ENCODE data around the gene TMX4. TPM values are rescaled to one million over a fixed set of nuclear protein-coding genes. Genes with fewer than 3 reads are reported as not detected.
"Not testable (repeated sequence)": the region's sequence is repeated elsewhere in the genome, so short reads cannot be mapped to it uniquely, and the experiment has no call there.

Gene TMX4
- total RNA-seq, 1 experiment from 2014 or later: 3.3 TPM

GRCh38 chr20:7980332-7981046, 39.1 kb downstream of the TMX4 start:
- in situ Hi-C loops (cut with HindIII; ENCODE audit: low sequenced_read_pairs): no loop called here
- DNase-seq (ENCODE audit: low spot score): peak; percentile 18

- DNase-seq (ENCODE audit: low spot score): no peak
- in situ Hi-C loops (cut with HindIII; ENCODE audit: low sequenced_read_pairs): no loop called here
Measured at GRCh38 chr20:7977709-7978108, 41.9 kb downstream of the TMX4 start.

- in situ Hi-C loops (cut with HindIII; ENCODE audit: low sequenced_read_pairs): no loop called here
- no peak for DNase-seq (ENCODE audit: low spot score)
Measured at GRCh38 chr20:7975851-7976414, 43.6 kb downstream of the TMX4 start.

- DNase-seq (ENCODE audit: low spot score): no peak
- in situ Hi-C loops (cut with HindIII; ENCODE audit: low sequenced_read_pairs): no loop called here
Measured at GRCh38 chr20:7974785-7975435, 44.7 kb downstream of the TMX4 start.

- in situ Hi-C loops (cut with HindIII; ENCODE audit: low sequenced_read_pairs): no loop called here
- DNase-seq (ENCODE audit: low spot score): peak; percentile 34
Measured at GRCh38 chr20:7971536-7972280, 47.9 kb downstream of the TMX4 start.

- DNase-seq (ENCODE audit: low spot score): no peak
- in situ Hi-C loops (cut with HindIII; ENCODE audit: low sequenced_read_pairs): no loop called here
Measured at GRCh38 chr20:7967199-7967844, 52.2 kb downstream of the TMX4 start.

GRCh38 chr20:7966176-7966575, 53.4 kb downstream of the TMX4 start:
- DNase-seq (ENCODE audit: low spot score): no peak
- in situ Hi-C loops (cut with HindIII; ENCODE audit: low sequenced_read_pairs): no loop called here

- in situ Hi-C loops (cut with HindIII; ENCODE audit: low sequenced_read_pairs): no loop called here
Measured at GRCh38 chr20:7959484-7959883, 60.1 kb downstream of the TMX4 start.

GRCh38 chr20:7956561-7956960, 63.0 kb downstream of the TMX4 start:
- in situ Hi-C loops (cut with HindIII; ENCODE audit: low sequenced_read_pairs); DNase-seq (ENCODE audit: low spot score): not testable (repeated sequence)

More at GRCh38 chr20:7959484-7959883, 60.1 kb downstream of the TMX4 start:
- no peak for DNase-seq (ENCODE audit: low spot score)

GRCh38 chr20:7950387-7950786, 69.2 kb downstream of the TMX4 start:
- in situ Hi-C loops (cut with HindIII; ENCODE audit: low sequenced_read_pairs): no loop called here
- no peak for DNase-seq (ENCODE audit: low spot score)

GRCh38 chr20:7943891-7944290, 75.7 kb downstream of the TMX4 start:
- in situ Hi-C loops (cut with HindIII; ENCODE audit: low sequenced_read_pairs): no loop called here
- no peak for DNase-seq (ENCODE audit: low spot score)

GRCh38 chr20:7940341-7940740, 79.2 kb downstream of the TMX4 start, which contains the start of gene HAO1:
TSS of gene HAO1 (minus strand) at chr20:7940458. CDS start at chr20:7940422, 36 bp downstream.
- DNase-seq (ENCODE audit: low spot score): no peak
- in situ Hi-C loops (cut with HindIII; ENCODE audit: low sequenced_read_pairs): no loop called here

GRCh38 chr20:7939663-7940062, 79.9 kb downstream of the TMX4 start:
- DNase-seq (ENCODE audit: low spot score): no peak
- in situ Hi-C loops (cut with HindIII; ENCODE audit: low sequenced_read_pairs): no loop called here

GRCh38 chr20:7938058-7938457, 81.5 kb downstream of the TMX4 start:
- no peak for DNase-seq (ENCODE audit: low spot score)
- in situ Hi-C loops (cut with HindIII; ENCODE audit: low sequenced_read_pairs): no loop called here

GRCh38 chr20:7937328-7937727, 82.2 kb downstream of the TMX4 start:
- in situ Hi-C loops (cut with HindIII; ENCODE audit: low sequenced_read_pairs): no loop called here
- no peak for DNase-seq (ENCODE audit: low spot score)

- in situ Hi-C loops (cut with HindIII; ENCODE audit: low sequenced_read_pairs): no loop called here
- DNase-seq (ENCODE audit: low spot score): no peak
Measured at GRCh38 chr20:7935027-7935551, 84.5 kb downstream of the TMX4 start.

GRCh38 chr20:7933346-7933745, 86.2 kb downstream of the TMX4 start:
- in situ Hi-C loops (cut with HindIII; ENCODE audit: low sequenced_read_pairs): no loop called here
- no peak for DNase-seq (ENCODE audit: low spot score)

- in situ Hi-C loops (cut with HindIII; ENCODE audit: low sequenced_read_pairs): no loop called here
Measured at GRCh38 chr20:7930343-7930742, 89.2 kb downstream of the TMX4 start.

More at GRCh38 chr20:7930343-7930742, 89.2 kb downstream of the TMX4 start:
- DNase-seq (ENCODE audit: low spot score): no peak

Data from G401 (cell line).